Ishikawa (cell line): ENCODE measurements around the gene NEURL1.

Experiments used
- CEBPB ChIP-seq: IDR thresholded peaks from 2 replicates; pipeline ENCODE4 v1.6.1; 2012
- CREB1 ChIP-seq: IDR thresholded peaks from 2 replicates; pipeline ENCODE4 v1.6.1; 2012; ENCODE audit warnings: low read depth
- EGR1 ChIP-seq: IDR thresholded peaks from 2 replicates; pipeline ENCODE4 v1.6.1; 2012
- EP300 ChIP-seq: IDR thresholded peaks from 2 replicates; pipeline ENCODE4 v1.6.1; 2012; ENCODE audit warnings: borderline replicate concordance
- FOXM1 ChIP-seq: IDR thresholded peaks from 2 replicates; pipeline ENCODE4 v1.6.1; 2012; ENCODE audit warnings: low read depth, borderline replicate concordance
- MAX ChIP-seq: IDR thresholded peaks from 2 replicates; pipeline ENCODE4 v1.6.1; 2012
- NFIC ChIP-seq: IDR thresholded peaks from 2 replicates; pipeline ENCODE4 v1.6.1; 2012
- RAD21 ChIP-seq: IDR thresholded peaks from 2 replicates; pipeline ENCODE4 v1.6.1; 2012; ENCODE audit warnings: low read depth
- REST ChIP-seq: IDR thresholded peaks from 2 replicates; pipeline ENCODE4 v1.6.1; 2012; ENCODE audit warnings: low read depth, mild to moderate bottlenecking
- TAF1 ChIP-seq: IDR thresholded peaks from 2 replicates; pipeline ENCODE4 v1.6.1; 2012; ENCODE audit warnings: low read depth, mild to moderate bottlenecking
- TCF12 ChIP-seq: IDR thresholded peaks from 2 replicates; pipeline ENCODE4 v1.6.1; 2012; ENCODE audit warnings: low read depth
- TEAD4 ChIP-seq: IDR thresholded peaks from 2 replicates; pipeline ENCODE4 v1.6.1; 2012
- USF1 ChIP-seq: IDR thresholded peaks from 2 replicates; pipeline ENCODE4 v1.6.1; 2012
- YY1 ChIP-seq: IDR thresholded peaks from 2 replicates; pipeline ENCODE4 v1.6.1; 2012; ENCODE audit warnings: low read depth
- ZBTB7A ChIP-seq: IDR thresholded peaks from 2 replicates; pipeline ENCODE4 v1.6.1; 2012; ENCODE audit warnings: low read depth

The NEURL1 gene

GRCh38 chr10:103576862-103577261 lies 83.4 kb downstream of the NEURL1 start:
- TF ChIP-seq USF1 = no peak
- no peak for TF ChIP-seq EGR1
- no peak for TF ChIP-seq MAX
- TF ChIP-seq YY1 = no peak
- TF ChIP-seq REST = no peak
- TF ChIP-seq TEAD4 = no peak
- TF ChIP-seq EP300 = no peak
- no peak for TF ChIP-seq NFIC
- TF ChIP-seq CEBPB = no peak
- no peak for TF ChIP-seq TCF12
- no peak for TF ChIP-seq ZBTB7A
- TF ChIP-seq FOXM1 = no peak
- TF ChIP-seq RAD21 = no peak
- TF ChIP-seq TAF1 = no peak
- no peak for TF ChIP-seq CREB1

GRCh38 chr10:103578782-103579382 lies 85.4 kb downstream of the NEURL1 start:
- no peak for TF ChIP-seq MAX
- no peak for TF ChIP-seq EGR1
- TF ChIP-seq CREB1 = no peak
- TF ChIP-seq YY1 = no peak
- TF ChIP-seq FOXM1 = no peak
- no peak for TF ChIP-seq TEAD4
- TF ChIP-seq USF1 = no peak
- no peak for TF ChIP-seq ZBTB7A
- TF ChIP-seq TAF1 = no peak
- no peak for TF ChIP-seq NFIC
- no peak for TF ChIP-seq EP300
- TF ChIP-seq CEBPB = no peak
- TF ChIP-seq RAD21 = no peak
- TF ChIP-seq TCF12 = no peak
- TF ChIP-seq REST = no peak

- TF ChIP-seq CEBPB (no peak), TEAD4 (no peak), MAX (no peak), RAD21 (no peak; the same call in 1 of the 2 replicates), USF1 (no peak), ZBTB7A (no peak), YY1 (no peak)
Observed at GRCh38 chr10:103580011-103580410, 86.5 kb downstream of the NEURL1 start.

- no peak for TF ChIP-seq TAF1
- TF ChIP-seq CREB1 = no peak
- TF ChIP-seq TEAD4 = no peak
- TF ChIP-seq CEBPB = no peak
- no peak for TF ChIP-seq EP300
- no peak for TF ChIP-seq MAX
- no peak for TF ChIP-seq REST
- TF ChIP-seq YY1 = no peak
- no peak for TF ChIP-seq NFIC
- no peak for TF ChIP-seq ZBTB7A
- no peak for TF ChIP-seq TCF12
- TF ChIP-seq RAD21 = no peak
Observed at GRCh38 chr10:103580430-103580829, 86.9 kb downstream of the NEURL1 start.
